Measurements from ENCODE around the gene SMYD1.
"Not testable (repeated sequence)": the region's sequence is repeated elsewhere in the genome, so short reads cannot be mapped to it uniquely, and the experiment has no call there.

The SMYD1 gene

GRCh38 chr2:88067598-88067997 lies at the start of gene SMYD1:
TSS of gene SMYD1 (plus strand) at chr2:88067825. CDS start at chr2:88067865, 40 bp downstream.
- DNase-seq: no peak

- not testable (repeated sequence) for DNase-seq
Measured at GRCh38 chr2:88018077-88018805, 49.4 kb upstream of the SMYD1 start.

GRCh38 chr2:88018909-88019308 lies 48.7 kb upstream of the SMYD1 start:
- no peak for DNase-seq

GRCh38 chr2:88019985-88020384 lies 47.6 kb upstream of the SMYD1 start:
- DNase-seq: no peak

GRCh38 chr2:88022669-88022921 lies 45.0 kb upstream of the SMYD1 start:
- no peak for DNase-seq

- DNase-seq: no peak
Measured at GRCh38 chr2:88024509-88024908, 43.1 kb upstream of the SMYD1 start.

- no peak for DNase-seq
Measured at GRCh38 chr2:88027697-88028389, 39.8 kb upstream of the SMYD1 start.

- no peak for DNase-seq
Measured at GRCh38 chr2:88028931-88029330, 38.7 kb upstream of the SMYD1 start.

- no peak for DNase-seq
Measured at GRCh38 chr2:88032070-88032702, 35.4 kb upstream of the SMYD1 start.

GRCh38 chr2:88036182-88036581 lies 31.4 kb upstream of the SMYD1 start:
- no peak for DNase-seq

GRCh38 chr2:88036606-88037005 lies 31.0 kb upstream of the SMYD1 start:
- no peak for DNase-seq

- DNase-seq: peak; percentile 95
Measured at GRCh38 chr2:88038263-88039105, 29.1 kb upstream of the SMYD1 start.

- DNase-seq: no peak
Measured at GRCh38 chr2:88042476-88042875, 25.1 kb upstream of the SMYD1 start.

GRCh38 chr2:88045561-88045960 lies 22.1 kb upstream of the SMYD1 start:
- not testable (repeated sequence) for DNase-seq

GRCh38 chr2:88048541-88048940 lies 19.1 kb upstream of the SMYD1 start:
- no peak for DNase-seq

- DNase-seq: no peak
Measured at GRCh38 chr2:88049622-88050021, 18.0 kb upstream of the SMYD1 start.

GRCh38 chr2:88051792-88052191 lies 15.8 kb upstream of the SMYD1 start:
- DNase-seq: no peak

- DNase-seq: peak; percentile 45
Measured at GRCh38 chr2:88053296-88053695, 14.3 kb upstream of the SMYD1 start.

- no peak for DNase-seq
Measured at GRCh38 chr2:88053934-88054781, 13.5 kb upstream of the SMYD1 start.

- DNase-seq: peak; percentile 32
Measured at GRCh38 chr2:88054782-88055370, 12.7 kb upstream of the SMYD1 start.

- peak; percentile 95 for DNase-seq
Measured at GRCh38 chr2:88055371-88056128, 12.1 kb upstream of the SMYD1 start, which contains the start of gene KRCC1. TSS of gene KRCC1 (minus strand) at chr2:88055783. CDS start at chr2:88028563, 27,220 bp downstream.
